Measurements from ENCODE around the gene E2F3. TPM values are rescaled to one million over a fixed set of nuclear protein-coding genes. Genes with fewer than 3 reads are reported as not detected.
A peak's percentile ranks its signal among the peaks of the same experiment; 100 is the strongest.

Gene E2F3
- total and polyA plus RNA-seq, 2 donors (not counting 1 experiment from before 2014, with no cell fraction given), result 4.1 to 12.3 TPM

DNA sequence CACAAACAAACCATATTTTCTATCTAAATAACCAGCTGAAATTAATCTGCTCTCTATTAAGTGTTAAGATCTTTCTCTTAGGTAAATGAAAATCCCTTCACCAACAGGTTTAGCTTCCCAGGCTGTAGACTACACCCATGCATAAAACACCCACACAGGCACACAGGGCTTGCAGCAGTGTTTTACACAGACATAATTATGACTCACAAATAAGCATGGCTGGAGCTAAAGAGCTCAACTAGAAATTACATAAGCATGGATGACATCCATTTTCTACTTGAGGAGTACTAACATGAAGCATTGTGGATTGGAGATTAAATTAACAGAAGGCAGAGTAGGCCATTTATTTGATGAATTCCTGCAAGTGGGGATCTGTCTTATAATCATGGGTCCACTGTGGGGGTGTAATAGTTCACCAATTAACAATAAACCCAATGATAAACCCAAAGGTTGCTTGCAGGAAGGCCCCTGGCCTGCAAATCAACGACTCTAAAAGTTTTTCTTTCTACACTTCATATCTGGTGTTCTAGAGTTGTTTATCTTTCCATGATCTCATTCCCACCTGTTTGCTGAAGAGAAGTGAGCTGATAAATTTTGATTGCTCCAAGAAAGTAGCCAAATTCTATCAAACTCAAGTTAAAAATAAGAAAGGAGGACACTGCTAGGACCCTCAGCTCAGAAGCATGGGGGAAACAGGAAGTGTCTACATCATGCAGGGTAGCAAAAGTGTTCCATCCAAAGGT lies 33.8 kb upstream of the E2F3 start:
- DNase-seq (ENCODE audit: low read depth in 2 of 2), result peak in 1 of 2 donors; percentile 34
- H4K20me1 ChIP-seq (ENCODE audit: control insufficient read depth, extremely low read depth, insufficient read depth, low read length), result no peaks in the 10 kb centered on the region
- TF ChIP-seq EZH2 (IDR thresholded peaks at IDR 0.05; ENCODE audit: low read length, missing control alignments) (no peak), CTCF (conservative IDR thresholded peaks at IDR 0.05 in 1 of 2, IDR thresholded peaks at IDR 0.05 in 1 of 2; ENCODE audit: low read depth in 1 of 2, low read length in 2 of 2) (no peak)
- no peak overlapping the region for H2AFZ ChIP-seq (ENCODE audit: low read length)
- no peaks in the 10 kb centered on the region for H3K27me3 ChIP-seq (ENCODE audit: control insufficient read depth, insufficient read depth, low read length)
- no peak overlapping the region for H3K27ac ChIP-seq (ENCODE audit: insufficient read depth, low read length)
- no peak overlapping the region for H3K9ac ChIP-seq (ENCODE audit: insufficient read depth, low read length)
- H3K4me2 ChIP-seq (ENCODE audit: extremely low read depth, insufficient read depth, low read length), result no peak overlapping the region
- no peaks in the 10 kb centered on the region for H3K36me3 ChIP-seq (ENCODE audit: control insufficient read depth, insufficient read depth, low read length)
- H3K9me3 ChIP-seq (ENCODE audit: control insufficient read depth, insufficient read depth, low read depth, low read length), result no peaks in the 10 kb centered on the region
- no peaks in the 10 kb centered on the region for H3K79me2 ChIP-seq (ENCODE audit: control insufficient read depth, insufficient read depth, low read length)
- H3K4me3 ChIP-seq (replicated peaks in 1 of 4; ENCODE audit: control extremely low read depth in 1 of 4, insufficient read depth in 1 of 4, low read depth in 3 of 4, low read length in 4 of 4), result no peak overlapping the region
- H3K4me1 ChIP-seq (ENCODE audit: control insufficient read depth, extremely low read depth, insufficient read depth, low read length), result no peaks in the 10 kb centered on the region

GRCh38 chr6:20370393-20370792 lies 31.3 kb upstream of the E2F3 start:
- no peaks in the 10 kb centered on the region for H3K4me1 ChIP-seq (ENCODE audit: control insufficient read depth, extremely low read depth, insufficient read depth, low read length)
- H3K27ac ChIP-seq (ENCODE audit: insufficient read depth, low read length), result no peak overlapping the region
- no peaks in the 10 kb centered on the region for H3K27me3 ChIP-seq (ENCODE audit: control insufficient read depth, insufficient read depth, low read length)
- DNase-seq (ENCODE audit: low read depth in 2 of 2), result no peak
- no peaks in the 10 kb centered on the region for H3K9me3 ChIP-seq (ENCODE audit: control insufficient read depth, insufficient read depth, low read depth, low read length)
- H3K79me2 ChIP-seq (ENCODE audit: control insufficient read depth, insufficient read depth, low read length), result no peaks in the 10 kb centered on the region
- no peak overlapping the region for H2AFZ ChIP-seq (ENCODE audit: low read length)
- no peak overlapping the region for H3K9ac ChIP-seq (ENCODE audit: insufficient read depth, low read length)
- H3K4me2 ChIP-seq (ENCODE audit: extremely low read depth, insufficient read depth, low read length), result no peak overlapping the region
- no peaks in the 10 kb centered on the region for H4K20me1 ChIP-seq (ENCODE audit: control insufficient read depth, extremely low read depth, insufficient read depth, low read length)
- TF ChIP-seq CTCF (conservative IDR thresholded peaks at IDR 0.05 in 1 of 2, IDR thresholded peaks at IDR 0.05 in 1 of 2; ENCODE audit: low read depth in 1 of 2, low read length in 2 of 2), result no peak
- no peak for TF ChIP-seq EZH2 (IDR thresholded peaks at IDR 0.05; ENCODE audit: low read length, missing control alignments)
- H3K36me3 ChIP-seq (ENCODE audit: control insufficient read depth, insufficient read depth, low read length), result no peaks in the 10 kb centered on the region
- H3K4me3 ChIP-seq (replicated peaks in 1 of 4; ENCODE audit: control extremely low read depth in 1 of 4, insufficient read depth in 1 of 4, low read depth in 3 of 4, low read length in 4 of 4), result no peak overlapping the region

DNA sequence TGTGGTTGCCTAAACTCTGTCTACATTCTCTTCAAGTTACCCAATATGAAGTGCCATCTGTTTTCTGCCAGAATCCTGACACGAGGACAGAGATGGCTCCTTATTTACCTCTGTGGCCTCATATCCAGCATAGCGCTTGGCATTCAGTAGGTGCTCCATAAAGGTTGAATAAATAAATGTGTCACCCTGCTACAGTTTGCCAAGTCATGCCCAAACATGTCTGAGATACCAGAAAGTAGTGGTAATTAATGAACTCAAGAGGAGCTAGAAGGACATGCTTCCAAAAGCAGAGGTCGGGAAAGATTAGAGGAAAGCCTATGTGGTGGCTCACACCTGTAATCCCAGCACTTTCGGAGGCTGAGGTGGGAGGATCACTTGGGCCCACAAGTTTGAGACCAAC lies 30.9 kb upstream of the E2F3 start:
- Histone ChIP-seq H3K4me3 (replicated peaks in 1 of 4; ENCODE audit: control extremely low read depth in 1 of 4, insufficient read depth in 1 of 4, low read depth in 3 of 4, low read length in 4 of 4) (no peak overlapping the region), H4K20me1 (ENCODE audit: control insufficient read depth, extremely low read depth, insufficient read depth, low read length) (no peaks in the 10 kb centered on the region)
- DNase-seq (ENCODE audit: low read depth in 2 of 2), result no peak

More for the DNA sequence above, 30.9 kb upstream of the E2F3 start:
- no peaks in the 10 kb centered on the region for H3K79me2 ChIP-seq (ENCODE audit: control insufficient read depth, insufficient read depth, low read length)
- no peak overlapping the region for H3K4me2 ChIP-seq (ENCODE audit: extremely low read depth, insufficient read depth, low read length)
- no peak overlapping the region for H3K9ac ChIP-seq (ENCODE audit: insufficient read depth, low read length)
- H3K27me3 ChIP-seq (ENCODE audit: control insufficient read depth, insufficient read depth, low read length), result no peaks in the 10 kb centered on the region
- H3K4me1 ChIP-seq (ENCODE audit: control insufficient read depth, extremely low read depth, insufficient read depth, low read length), result no peaks in the 10 kb centered on the region
- no peak overlapping the region for H3K27ac ChIP-seq (ENCODE audit: insufficient read depth, low read length)
- no peaks in the 10 kb centered on the region for H3K36me3 ChIP-seq (ENCODE audit: control insufficient read depth, insufficient read depth, low read length)
- no peak for TF ChIP-seq EZH2 (IDR thresholded peaks at IDR 0.05; ENCODE audit: low read length, missing control alignments)
- TF ChIP-seq CTCF (conservative IDR thresholded peaks at IDR 0.05 in 1 of 2, IDR thresholded peaks at IDR 0.05 in 1 of 2; ENCODE audit: low read depth in 1 of 2, low read length in 2 of 2), result no peak
- no peaks in the 10 kb centered on the region for H3K9me3 ChIP-seq (ENCODE audit: control insufficient read depth, insufficient read depth, low read depth, low read length)
- H2AFZ ChIP-seq (ENCODE audit: low read length), result no peak overlapping the region
